GM19395 (cell line): ENCODE measurements around the gene POM121.
"Not testable (repeated sequence)": the region's sequence is repeated elsewhere in the genome, so short reads cannot be mapped to it uniquely, and the experiment has no call there.

Experiments used
- ATAC-seq: cut with Tn5 transposase; IDR thresholded peaks from one replicate; pipeline ENCODE4 v1.9.1; 2021; ENCODE audit warnings: mild to moderate bottlenecking, moderate library complexity; ENCODE audit not compliant: unreplicated experiment

POM121 gene

DNA sequence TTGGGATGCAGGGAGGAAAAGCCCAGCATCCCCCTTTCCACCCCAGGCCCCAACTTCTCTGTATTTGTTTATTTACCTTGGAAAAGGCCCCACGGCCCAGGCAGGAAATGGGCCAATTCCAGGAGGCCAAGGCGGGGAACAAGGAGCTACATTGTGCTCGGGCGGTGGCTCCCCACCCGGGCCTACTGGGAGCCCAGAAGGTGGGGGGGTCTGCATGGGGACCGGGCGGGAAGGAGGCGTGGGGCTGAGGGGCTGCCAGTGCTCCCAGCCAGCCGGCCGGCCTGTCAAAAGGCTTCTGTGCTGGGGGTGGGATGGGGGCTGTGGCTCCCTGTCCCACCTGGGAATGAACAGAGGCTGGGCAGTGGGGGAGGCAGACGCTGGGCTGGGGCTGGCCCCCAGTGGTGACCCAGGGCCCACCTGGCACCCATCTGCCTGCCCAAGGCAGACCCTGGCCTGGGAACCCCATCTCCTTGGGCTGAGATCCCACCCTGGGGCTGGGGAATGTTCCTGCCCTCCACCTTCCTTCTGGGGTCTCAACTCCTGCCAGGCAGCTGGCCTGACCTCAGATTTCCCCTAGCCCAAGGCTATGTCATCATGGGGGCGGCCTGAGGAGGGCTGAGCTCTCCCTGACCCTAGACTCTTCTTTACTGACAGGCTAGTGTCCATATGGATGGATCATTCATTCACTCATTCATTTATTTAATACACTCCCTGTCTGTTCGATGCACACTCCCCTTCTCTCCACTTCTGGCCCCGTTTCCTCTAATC, 65.4 kb downstream of the POM121 start:
- ATAC-seq, result not testable (repeated sequence)

DNA sequence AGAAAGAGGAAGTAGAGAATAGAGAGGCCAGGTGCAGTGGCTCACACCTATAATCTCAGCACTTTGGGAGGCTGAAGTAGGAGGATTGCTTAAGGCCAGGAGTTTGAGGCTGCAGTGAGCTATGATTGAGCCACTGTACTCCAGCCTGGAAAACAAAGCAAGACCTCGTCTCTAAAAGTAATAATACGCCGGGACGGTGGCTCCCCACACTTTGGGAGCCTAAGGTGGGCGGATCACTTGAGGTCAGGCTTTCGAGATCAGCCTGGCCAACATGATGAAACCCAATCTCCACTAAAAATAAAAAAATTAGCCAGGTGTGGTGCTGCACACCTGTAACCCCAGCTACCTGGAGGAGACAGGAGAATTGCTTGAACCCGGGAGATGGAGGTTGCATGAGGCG, 70.6 kb downstream of the POM121 start:
- ATAC-seq, result not testable (repeated sequence)

DNA sequence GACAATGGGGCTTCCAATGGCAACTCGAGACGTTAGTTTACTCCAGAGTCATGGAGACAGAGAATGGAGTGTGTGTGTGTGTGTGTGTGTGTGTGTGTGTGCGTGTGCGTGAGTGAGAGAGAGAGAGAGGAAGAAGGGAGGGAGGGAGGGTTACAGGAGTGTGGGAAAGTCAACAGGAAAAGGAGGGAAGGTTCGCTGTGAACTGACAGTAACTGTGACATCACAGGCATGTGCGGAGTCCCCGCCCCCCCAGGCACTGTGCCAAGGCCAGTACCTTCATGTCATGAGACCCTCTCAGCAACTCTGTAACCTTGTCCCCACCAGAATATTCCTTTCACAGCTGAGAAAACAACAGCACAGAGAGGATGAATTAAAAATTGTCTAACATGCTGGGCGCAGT, 72.6 kb downstream of the POM121 start:
- ATAC-seq, result not testable (repeated sequence)

DNA sequence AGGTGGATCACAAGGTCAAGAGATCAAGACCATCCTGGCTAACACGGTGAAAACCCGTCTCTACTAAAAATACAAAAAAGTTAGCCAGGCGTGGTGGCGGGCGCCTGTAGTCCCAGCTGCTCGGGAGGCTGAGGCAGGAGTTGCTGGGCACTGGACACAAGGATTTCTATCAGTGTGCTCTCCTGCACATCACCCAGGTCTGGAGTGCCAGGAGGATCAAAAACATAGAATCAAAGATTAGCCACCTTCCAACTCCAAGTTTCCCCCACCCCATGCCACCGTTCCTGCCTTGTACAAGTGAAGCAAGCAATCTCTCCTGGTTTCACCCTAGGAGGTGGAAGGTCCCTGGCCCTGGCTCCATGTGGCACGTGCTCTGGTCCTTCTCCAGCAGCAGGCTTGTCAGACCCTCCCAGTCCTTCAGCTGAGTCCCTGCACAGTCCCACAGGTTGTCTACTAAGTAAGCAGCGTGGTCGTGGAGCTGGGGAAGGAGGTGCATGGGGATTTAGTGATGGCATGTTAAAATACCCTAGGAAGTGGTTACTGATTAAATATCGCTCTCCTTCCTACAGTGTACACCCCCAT, 73.1 kb downstream of the POM121 start:
- not testable (repeated sequence) for ATAC-seq
